ENCODE data around the gene TUBGCP6. TPM values are rescaled to one million over a fixed set of nuclear protein-coding genes. Genes with fewer than 3 reads are reported as not detected.

Gene TUBGCP6
- total RNA-seq, 1 donor from 2014 or later, result 48.5 TPM

DNA sequence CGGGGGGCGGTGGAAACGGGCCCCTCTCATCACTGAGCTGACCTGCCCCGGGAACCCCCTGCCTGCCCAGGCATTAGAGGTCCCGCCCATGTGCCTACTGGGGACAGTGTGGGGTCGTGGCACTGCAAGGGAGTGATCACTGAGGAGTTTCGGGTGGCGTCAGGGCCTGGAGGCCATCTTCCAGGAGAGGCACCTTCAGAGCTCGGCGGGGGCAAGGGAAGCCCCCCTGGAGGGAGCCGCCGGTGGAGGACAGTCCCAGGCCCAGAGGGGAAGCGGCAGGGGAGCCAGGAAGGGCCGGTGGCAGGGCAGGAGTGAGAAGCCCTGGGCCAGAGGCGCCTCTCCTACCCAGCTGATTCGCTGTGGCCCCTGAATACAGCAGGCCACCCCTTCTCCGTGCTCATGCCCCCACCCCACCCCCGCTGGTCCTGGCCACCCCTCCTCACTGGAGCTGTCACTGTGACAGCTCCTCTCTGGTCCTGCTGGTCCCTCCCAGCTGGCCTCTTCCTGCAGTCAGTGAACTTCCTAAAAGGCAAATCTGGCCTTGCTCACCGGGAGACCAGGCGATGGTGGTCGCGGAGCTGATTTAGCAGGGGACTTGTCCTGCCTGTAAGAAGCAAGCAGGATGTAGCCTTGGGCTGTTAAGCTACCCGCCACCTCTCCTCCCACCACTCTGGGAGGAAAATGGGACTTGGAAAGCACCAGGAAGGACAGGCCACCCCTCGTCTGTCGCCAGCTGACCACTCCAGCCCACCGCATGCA lies 27.4 kb upstream of the TUBGCP6 start:
- H3K4me1 ChIP-seq, result peaks cover 50% of the 10 kb centered on the region
- no peaks in the 10 kb centered on the region for H3K9me3 ChIP-seq
- H3K27ac ChIP-seq, result no peak overlapping the region
- peak overlapping the region; percentile 62 for H3K4me3 ChIP-seq
- peaks cover 22% of the 10 kb centered on the region for H3K36me3 ChIP-seq
- H3K27me3 ChIP-seq (ENCODE audit: low read depth), result no peaks in the 10 kb centered on the region
- TF ChIP-seq, protein P1, sequence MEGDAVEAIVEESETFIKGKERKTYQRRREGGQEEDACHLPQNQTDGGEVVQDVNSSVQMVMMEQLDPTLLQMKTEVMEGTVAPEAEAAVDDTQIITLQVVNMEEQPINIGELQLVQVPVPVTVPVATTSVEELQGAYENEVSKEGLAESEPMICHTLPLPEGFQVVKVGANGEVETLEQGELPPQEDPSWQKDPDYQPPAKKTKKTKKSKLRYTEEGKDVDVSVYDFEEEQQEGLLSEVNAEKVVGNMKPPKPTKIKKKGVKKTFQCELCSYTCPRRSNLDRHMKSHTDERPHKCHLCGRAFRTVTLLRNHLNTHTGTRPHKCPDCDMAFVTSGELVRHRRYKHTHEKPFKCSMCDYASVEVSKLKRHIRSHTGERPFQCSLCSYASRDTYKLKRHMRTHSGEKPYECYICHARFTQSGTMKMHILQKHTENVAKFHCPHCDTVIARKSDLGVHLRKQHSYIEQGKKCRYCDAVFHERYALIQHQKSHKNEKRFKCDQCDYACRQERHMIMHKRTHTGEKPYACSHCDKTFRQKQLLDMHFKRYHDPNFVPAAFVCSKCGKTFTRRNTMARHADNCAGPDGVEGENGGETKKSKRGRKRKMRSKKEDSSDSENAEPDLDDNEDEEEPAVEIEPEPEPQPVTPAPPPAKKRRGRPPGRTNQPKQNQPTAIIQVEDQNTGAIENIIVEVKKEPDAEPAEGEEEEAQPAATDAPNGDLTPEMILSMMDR (IDR thresholded peaks at IDR 0.05), result no peak
- intact Hi-C loops (cut with DNase I), result loop anchor here (10.0 kb wide), 1 partner anchor 53 kb away; the partner anchor contains the start of gene DENND6B
- ATAC-seq (no peak), DNase-seq (no peak)

DNA sequence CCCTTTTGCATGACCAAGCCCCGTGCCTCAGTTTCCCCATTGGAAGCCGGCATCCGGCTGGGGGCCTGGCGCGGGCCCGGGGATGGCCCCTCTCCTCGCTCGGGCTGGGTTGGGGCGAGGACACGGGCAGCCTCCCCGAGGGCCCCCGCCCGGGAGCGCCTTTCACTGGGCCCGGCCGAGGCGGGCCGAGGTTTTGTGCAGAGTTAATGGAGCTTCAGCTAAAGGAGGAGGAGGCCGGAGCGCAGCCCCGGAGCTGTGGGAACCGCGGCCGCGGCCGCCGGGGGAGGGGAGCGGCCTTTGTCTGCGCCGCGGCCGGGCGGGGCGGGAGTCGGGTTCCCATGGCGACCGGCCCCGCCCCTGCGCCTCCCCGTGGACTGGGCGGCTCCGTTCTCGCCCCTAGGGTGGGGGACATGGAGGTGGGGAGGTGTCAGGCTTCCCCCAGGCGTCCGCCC lies 26.7 kb upstream of the TUBGCP6 start:
- peak overlapping the region; percentile 64 for H3K27ac ChIP-seq
- H3K4me3 ChIP-seq, result peak overlapping the region; percentile 62
- peak; percentile 36 to 52 for ATAC-seq
- intact Hi-C loops (cut with DNase I), result loop anchor here (10.0 kb wide), 1 partner anchor 53 kb away; the partner anchor contains the start of gene DENND6B
- H3K9me3 ChIP-seq, result no peaks in the 10 kb centered on the region
- peaks cover 16% of the 10 kb centered on the region for H3K36me3 ChIP-seq
- H3K27me3 ChIP-seq (ENCODE audit: low read depth), result peaks cover 3% of the 10 kb centered on the region
- TF ChIP-seq, protein P1 (IDR thresholded peaks at IDR 0.05), result peak; percentile 8
- DNase-seq, result no peak
- H3K4me1 ChIP-seq, result peaks cover 49% of the 10 kb centered on the region

DNA sequence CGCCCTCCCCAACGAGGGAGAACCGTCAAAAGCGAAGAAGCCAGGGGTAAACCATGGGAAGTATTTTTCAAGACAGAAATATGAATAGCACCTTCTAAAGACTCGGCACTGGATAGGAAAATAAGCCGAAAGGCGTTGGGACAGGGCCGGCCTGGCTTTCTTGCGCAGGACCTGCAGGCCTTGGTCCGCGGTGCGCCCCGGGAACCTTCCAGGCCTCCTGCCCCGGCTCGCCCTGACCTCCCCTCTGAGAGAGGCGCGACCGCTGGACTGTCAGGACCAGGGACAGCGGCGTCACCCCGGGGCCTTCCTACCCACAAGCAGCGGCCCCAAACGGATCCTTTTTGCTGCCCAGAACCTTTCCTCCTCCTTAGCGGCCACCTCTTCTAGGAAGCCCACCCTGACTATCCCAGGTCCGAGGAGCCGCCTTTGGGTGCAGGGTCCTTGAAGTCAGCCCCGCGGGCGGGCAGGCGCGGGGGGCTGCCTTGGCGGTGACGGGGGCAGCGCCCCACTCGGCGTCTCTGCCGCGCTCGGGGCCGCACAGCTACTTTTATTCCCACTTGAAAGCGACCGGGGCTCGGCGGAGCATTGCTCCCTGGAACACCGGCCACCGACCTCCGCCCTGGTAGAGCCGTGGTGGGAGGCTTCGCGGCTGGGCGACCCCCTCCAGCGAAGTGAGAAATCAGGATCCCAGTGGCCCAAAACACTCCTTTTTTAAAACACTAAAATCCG lies 26.0 kb upstream of the TUBGCP6 start:
- H3K27me3 ChIP-seq (ENCODE audit: low read depth), result peaks cover 5% of the 10 kb centered on the region
- peak; percentile 83 for DNase-seq
- no peaks in the 10 kb centered on the region for H3K9me3 ChIP-seq
- intact Hi-C loops (cut with DNase I), result loop anchor here (10.0 kb wide), 1 partner anchor 54 kb away; the partner anchor contains the start of gene DENND6B
- H3K4me1 ChIP-seq, result peaks cover 45% of the 10 kb centered on the region
- H3K4me3 ChIP-seq, result peak overlapping the region; percentile 62
- H3K36me3 ChIP-seq, result peaks cover 16% of the 10 kb centered on the region
- peak; percentile 69 to 72 for ATAC-seq
- peak overlapping the region; percentile 64 for H3K27ac ChIP-seq
- TF ChIP-seq, protein P1 (IDR thresholded peaks at IDR 0.05), result no peak

DNA sequence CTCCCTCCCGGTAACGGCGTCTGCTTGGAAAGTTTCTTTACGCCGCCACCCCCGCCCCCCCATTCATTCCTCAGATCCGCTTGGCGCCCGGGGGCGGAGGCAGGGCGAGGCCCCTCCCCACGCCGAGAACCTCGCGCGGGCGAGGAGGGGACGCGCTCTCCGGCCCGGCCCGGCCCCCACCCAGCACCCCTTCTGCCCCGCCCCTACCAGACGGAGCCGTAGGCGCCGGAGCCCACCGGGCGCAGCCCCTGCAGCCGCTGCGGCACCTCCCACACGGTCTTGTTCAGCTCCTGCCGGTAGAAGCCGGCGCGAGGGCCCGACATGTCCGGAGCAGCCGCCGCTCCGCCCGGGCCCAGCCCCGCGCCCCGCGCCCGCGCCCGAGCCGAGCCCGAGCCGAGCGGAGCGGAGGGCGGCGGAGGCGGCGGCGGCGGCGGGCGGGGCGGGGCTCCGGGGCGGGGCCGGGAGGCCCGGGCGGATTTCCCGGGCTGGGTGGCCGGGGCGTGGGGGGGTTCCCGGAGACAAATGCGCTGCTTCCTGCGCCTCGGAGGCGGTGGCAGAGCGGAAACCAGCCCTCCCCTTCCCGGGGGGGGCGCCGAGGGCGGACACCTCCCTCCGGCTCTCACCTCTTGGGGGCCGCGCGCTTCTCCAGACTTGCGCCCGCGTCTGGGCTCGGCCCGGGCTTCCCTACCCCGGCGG lies 25.3 kb upstream of the TUBGCP6 start, which contains the start of gene MAPK11:
Gene MAPK11 (minus strand): TSS at position 411 of the 696 bp plus-strand sequence. CDS start 88 bp downstream, at position 323.
- Histone ChIP-seq H3K4me1 (peaks cover 45% of the 10 kb centered on the region), H3K36me3 (peaks cover 9% of the 10 kb centered on the region), H3K27ac (peak within 1 kb of the TSS; percentile 64), H3K4me3 (peak within 1 kb of the TSS; percentile 62), H3K9me3 (no peaks in the 10 kb centered on the region), H3K27me3 (ENCODE audit: low read depth) (peaks cover 5% of the 10 kb centered on the region)
- peak; percentile 12 to 31 for ATAC-seq
- intact Hi-C loops (cut with DNase I), result loop anchor here (10.0 kb wide), 1 partner anchor 55 kb away; the partner anchor contains the start of gene DENND6B
- TF ChIP-seq, protein P1 (IDR thresholded peaks at IDR 0.05), result no peak
- DNase-seq, result no peak

DNA sequence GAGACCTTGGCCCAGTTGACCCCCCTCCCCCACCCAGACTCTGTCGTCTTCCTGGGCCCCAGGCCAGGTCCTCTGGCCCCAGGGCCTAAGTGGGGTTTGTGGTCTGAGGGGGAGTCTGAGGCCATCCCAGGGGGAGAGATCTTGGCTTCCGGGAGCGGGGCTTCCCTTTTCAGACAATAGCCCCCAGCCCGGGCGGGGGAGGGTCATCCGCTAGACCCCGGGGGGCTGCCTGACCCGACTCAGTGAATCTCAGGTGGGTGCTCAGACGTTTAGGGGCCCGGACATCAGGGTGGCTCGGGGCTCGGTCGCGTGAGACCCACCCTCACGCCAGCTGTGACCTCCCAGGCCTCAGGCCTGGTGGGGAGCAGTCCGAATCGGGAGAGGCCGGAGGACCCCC lies 24.7 kb upstream of the TUBGCP6 start:
- Histone ChIP-seq H3K36me3 (peaks cover 6% of the 10 kb centered on the region), H3K27me3 (ENCODE audit: low read depth) (peaks cover 5% of the 10 kb centered on the region), H3K4me1 (peaks cover 45% of the 10 kb centered on the region), H3K4me3 (peak overlapping the region; percentile 62), H3K27ac (peak overlapping the region; percentile 64), H3K9me3 (no peaks in the 10 kb centered on the region)
- no peak for DNase-seq
- intact Hi-C loops (cut with DNase I), result no loop called here
- ATAC-seq, result no peak
- TF ChIP-seq, protein P1 (IDR thresholded peaks at IDR 0.05), result no peak
